Astrocyte of the cerebellum (primary cell): ENCODE measurements around the gene CHCT1.

Experiments
- DNase-seq: peaks from one replicate; pipeline ENCODE4 v3.0.0-alpha.2; 2011; ENCODE audit warnings: low read depth
- H3K4me3 ChIP-seq: 2 replicates; pipeline ENCODE4 v1.5.1; 2011; ENCODE audit warnings: mild to moderate bottlenecking, low read depth, low read length, moderate library complexity
- CTCF ChIP-seq: IDR thresholded peaks from 2 replicates; pipeline ENCODE4 v1.5.1; 2012; ENCODE audit warnings: low read length, low read depth, moderate library complexity, mild to moderate bottlenecking; ENCODE audit errors: missing control alignments
- in situ Hi-C: cut with HindIII; loops from 2 replicates; pipeline ENCODE4 v1.10.0; 2017; ENCODE audit warnings: low sequenced_read_pairs

Gene CHCT1

GRCh38 chr17:60463157-60463835 lies 41.0 kb downstream of the CHCT1 start:
- in situ Hi-C loops: no loop called here
- no peak for DNase-seq
- no peak overlapping the region for H3K4me3 ChIP-seq
- TF ChIP-seq CTCF: no peak

DNA sequence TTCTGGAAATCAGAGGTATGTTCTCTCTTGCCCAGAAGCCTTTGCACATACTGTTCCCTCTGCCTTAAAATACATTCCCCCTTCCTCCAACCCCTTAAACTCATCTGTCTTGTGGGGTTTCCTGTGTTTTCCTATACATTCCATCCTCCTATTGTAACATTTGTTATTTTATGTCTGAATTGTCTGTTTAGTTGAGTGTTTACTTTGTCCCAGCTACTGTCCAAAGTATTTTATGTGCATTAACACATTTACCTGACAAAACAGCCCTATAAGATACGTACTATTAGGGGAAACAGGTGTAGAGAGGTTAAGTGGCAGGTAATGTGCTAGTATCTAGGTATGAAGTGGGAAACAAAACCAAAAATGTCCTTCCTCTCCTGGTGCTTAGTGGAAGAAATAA lies 42.1 kb downstream of the CHCT1 start:
- TF ChIP-seq CTCF: no peak
- DNase-seq: no peak
- no peak overlapping the region for H3K4me3 ChIP-seq
- in situ Hi-C loops: no loop called here

DNA sequence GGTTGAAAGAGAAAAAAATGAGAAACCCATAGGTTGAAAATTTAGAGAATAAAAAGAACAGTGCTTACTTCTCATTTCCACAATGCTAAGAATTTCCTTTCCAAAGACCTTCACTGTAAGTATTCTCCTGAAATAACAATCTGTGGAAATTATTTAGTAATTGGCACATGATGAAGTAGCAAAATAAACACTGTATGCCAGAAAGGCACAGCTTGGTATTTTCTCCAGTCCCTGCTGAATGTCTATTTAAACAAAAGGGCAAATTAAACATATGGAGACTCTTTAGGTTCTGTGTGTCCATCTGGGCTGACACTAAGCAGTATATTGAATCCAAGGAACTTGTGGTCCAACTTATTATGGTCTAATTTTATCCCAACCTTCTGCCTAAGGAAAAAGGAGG lies 46.1 kb downstream of the CHCT1 start:
- H3K4me3 ChIP-seq: no peak overlapping the region
- no peak for DNase-seq
- in situ Hi-C loops: no loop called here
- TF ChIP-seq CTCF: no peak

GRCh38 chr17:60471451-60471850 lies 49.2 kb downstream of the CHCT1 start:
- DNase-seq: no peak
- H3K4me3 ChIP-seq: no peak overlapping the region
- TF ChIP-seq CTCF: no peak
- in situ Hi-C loops: no loop called here

DNA sequence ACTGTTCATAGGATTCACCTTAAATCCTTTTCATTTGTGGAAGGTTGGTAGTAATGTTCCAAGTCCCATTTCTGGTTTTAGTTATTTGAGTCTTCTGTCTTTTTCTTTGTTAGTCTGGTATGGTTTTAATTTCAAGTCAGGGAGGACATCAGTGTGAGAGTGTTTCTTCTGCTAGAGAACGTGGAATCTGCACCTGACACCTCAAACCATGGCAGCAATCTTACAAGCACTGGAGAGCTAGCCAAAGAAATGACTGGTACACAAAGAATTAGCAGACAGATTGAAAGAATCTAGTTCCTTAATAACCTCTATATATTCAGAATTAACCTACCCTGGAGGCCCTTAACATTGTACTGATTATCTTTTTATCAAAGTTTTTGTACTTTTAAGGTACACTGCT lies 50.2 kb downstream of the CHCT1 start:
- no peak for DNase-seq
- in situ Hi-C loops: no loop called here
- no peak overlapping the region for H3K4me3 ChIP-seq
- no peak for TF ChIP-seq CTCF

DNA sequence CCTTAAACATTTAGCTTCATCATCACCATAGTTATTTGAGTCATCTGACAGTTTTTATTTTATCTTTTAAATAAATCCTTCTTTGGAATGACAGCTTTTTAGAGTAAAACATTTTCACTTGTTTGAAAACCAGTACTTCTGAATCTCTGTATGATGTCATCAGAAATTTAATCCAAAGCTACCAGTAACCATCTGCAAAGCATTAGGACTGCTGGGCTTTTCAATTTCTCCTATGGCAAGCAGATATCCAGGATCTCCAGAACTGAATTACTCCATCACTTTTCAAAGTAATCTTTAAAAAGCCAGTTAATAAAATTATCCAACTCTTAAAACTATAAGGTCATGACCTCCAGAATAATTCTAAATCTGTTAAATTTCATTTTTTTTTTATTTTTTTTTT lies 51.5 kb downstream of the CHCT1 start:
- TF ChIP-seq CTCF: no peak
- in situ Hi-C loops: no loop called here
- DNase-seq: no peak
- H3K4me3 ChIP-seq: no peak overlapping the region
